ENCODE results near the gene VAMP5. TPM values are rescaled to one million over a fixed set of nuclear protein-coding genes. Genes with fewer than 3 reads are reported as not detected.

Gene VAMP5
- total and polyA plus RNA-seq, 9 of the 15 experiments (the other 6 are each of a cell fraction or from before 2014, with no cell fraction given) = 0.54 to 1.9 (median 1.5) TPM; not detected in 2

- POLR2A ChIA-PET = interaction anchor here (0.6 to 1.2 kb wide), 4 partner anchors 9 to 30 kb away, joined by 3 read pairs; no protein-coding TSS in a partner anchor
- H3K79me2 ChIP-seq (ENCODE audit: control insufficient read depth, insufficient read depth, low read length) = peaks cover 8% of the 10 kb centered on the region; the same call in 2 of the 3 replicates
- H4K20me1 ChIP-seq (replicated peaks; ENCODE audit: control insufficient read depth, insufficient read depth, low read length) = peaks cover 6% of the 10 kb centered on the region; the same call in 1 of the 2 replicates
- TF ChIP-seq, protein P1, sequence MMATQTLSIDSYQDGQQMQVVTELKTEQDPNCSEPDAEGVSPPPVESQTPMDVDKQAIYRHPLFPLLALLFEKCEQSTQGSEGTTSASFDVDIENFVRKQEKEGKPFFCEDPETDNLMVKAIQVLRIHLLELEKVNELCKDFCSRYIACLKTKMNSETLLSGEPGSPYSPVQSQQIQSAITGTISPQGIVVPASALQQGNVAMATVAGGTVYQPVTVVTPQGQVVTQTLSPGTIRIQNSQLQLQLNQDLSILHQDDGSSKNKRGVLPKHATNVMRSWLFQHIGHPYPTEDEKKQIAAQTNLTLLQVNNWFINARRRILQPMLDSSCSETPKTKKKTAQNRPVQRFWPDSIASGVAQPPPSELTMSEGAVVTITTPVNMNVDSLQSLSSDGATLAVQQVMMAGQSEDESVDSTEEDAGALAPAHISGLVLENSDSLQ (IDR thresholded peaks at IDR 0.05) = no peak
- no peak for TF ChIP-seq MXI1 (IDR thresholded peaks at IDR 0.05; ENCODE audit: low read depth, low read length)
- TF ChIP-seq RBM14 (IDR thresholded peaks at IDR 0.05; ENCODE audit: borderline replicate concordance, insufficient read depth, low read depth, low read length) = no peak
- no peak for TF ChIP-seq DACH1 (IDR thresholded peaks at IDR 0.05; ENCODE audit: partially characterized antibody)
- TF ChIP-seq ERF (CRISPR knock-in tag; IDR thresholded peaks at IDR 0.05) = no peak
- TF ChIP-seq ARNT (IDR thresholded peaks at IDR 0.05) = no peak
- TF ChIP-seq, protein P2, sequence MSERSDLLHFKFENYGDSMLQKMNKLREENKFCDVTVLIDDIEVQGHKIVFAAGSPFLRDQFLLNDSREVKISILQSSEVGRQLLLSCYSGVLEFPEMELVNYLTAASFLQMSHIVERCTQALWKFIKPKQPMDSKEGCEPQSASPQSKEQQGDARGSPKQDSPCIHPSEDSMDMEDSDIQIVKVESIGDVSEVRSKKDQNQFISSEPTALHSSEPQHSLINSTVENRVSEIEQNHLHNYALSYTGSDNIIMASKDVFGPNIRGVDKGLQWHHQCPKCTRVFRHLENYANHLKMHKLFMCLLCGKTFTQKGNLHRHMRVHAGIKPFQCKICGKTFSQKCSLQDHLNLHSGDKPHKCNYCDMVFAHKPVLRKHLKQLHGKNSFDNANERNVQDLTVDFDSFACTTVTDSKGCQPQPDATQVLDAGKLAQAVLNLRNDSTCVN (CRISPR knock-in tag; IDR thresholded peaks at IDR 0.05) = no peak
- TF ChIP-seq CREM (IDR thresholded peaks at IDR 0.05; ENCODE audit: low read depth) = no peak
- no peak for TF ChIP-seq ATF7 (IDR thresholded peaks at IDR 0.05)
- TF ChIP-seq ARID4B (CRISPR knock-in tag; IDR thresholded peaks at IDR 0.05) = no peak
- TF ChIP-seq MCM5 (IDR thresholded peaks at IDR 0.05; ENCODE audit: low read depth) = no peak
- no peak for TF ChIP-seq ZNF121 (CRISPR knock-in tag; conservative IDR thresholded peaks at IDR 0.05)
- no peak for TF ChIP-seq THRAP3 (IDR thresholded peaks at IDR 0.05; ENCODE audit: borderline replicate concordance)
- H3K27me3 ChIP-seq (ENCODE audit: control insufficient read depth in 2 of 2, insufficient read depth in 2 of 2, low read length in 2 of 2) = no peaks in the 10 kb centered on the region
- BruUV-seq (replicated peaks) = no TSS peak
- no peak overlapping the region for H3K4me2 ChIP-seq (ENCODE audit: insufficient read depth, low read length)
- no peak for DNase-seq (ENCODE audit: extremely low read depth in 1 of 4, low spot score in 3 of 4)
- CTCF ChIA-PET (ENCODE audit: low intra/inter-chr PET ratio) = interaction anchor here (0.7 kb wide), 1 partner anchor 11 kb away, joined by 3 read pairs; no protein-coding TSS in a partner anchor
- no peak for FAIRE-seq
- no peak overlapping the region for H2AFZ ChIP-seq (ENCODE audit: low read depth, low read length)
- 77% methylated on average over 8 of the region's 8 CpGs for WGBS (ENCODE audit: insufficient coverage, low coverage, missing lambda C conversion rate)
- H3K36me3 ChIP-seq (ENCODE audit: control insufficient read depth, insufficient read depth, low read length) = peaks cover 89% of the 10 kb centered on the region
- H3K9me3 ChIP-seq (replicated peaks; ENCODE audit: control insufficient read depth, insufficient read depth, low read depth, low read length) = no peaks in the 10 kb centered on the region
- no peak overlapping the region for H3K27ac ChIP-seq (ENCODE audit: extremely low read depth, low read depth, low read length)
- in situ Hi-C loops (cut with MboI) = no loop called here
- H3K4me1 ChIP-seq (replicated peaks in 1 of 2; ENCODE audit: control insufficient read depth in 2 of 2, insufficient read depth in 2 of 2, low read length in 2 of 2) = no peaks in the 10 kb centered on the region
- ATAC-seq = no peak
- no peak overlapping the region for H3K4me3 ChIP-seq
- no peak overlapping the region for H3K9ac ChIP-seq (ENCODE audit: insufficient read depth in 1 of 2, low read depth in 2 of 2, low read length in 2 of 2)
- intact Hi-C loops (cut with micrococcal nuclease) = no loop called here
- H3K9me1 ChIP-seq (ENCODE audit: control insufficient read depth, insufficient read depth, low read length) = no peaks in the 10 kb centered on the region
Observed at GRCh38 chr2:85635011-85635410, 50.8 kb downstream of the VAMP5 start.

Measured in K562 (cell line).